ENCODE results near the gene HSD17B12.

- TF ChIP-seq POLR2A (IDR thresholded peaks at IDR 0.05; ENCODE audit: low read depth, low read length) (no peak), CTCF (conservative IDR thresholded peaks at IDR 0.05; ENCODE audit: low read depth, low read length) (no peak), MXI1 (IDR thresholded peaks at IDR 0.05; ENCODE audit: borderline replicate concordance, low read depth, low read length) (no peak), USF2 (IDR thresholded peaks at IDR 0.05; ENCODE audit: low read depth, low read length) (no peak), RAD21 (IDR thresholded peaks at IDR 0.05; ENCODE audit: low read length) (no peak), RCOR1 (IDR thresholded peaks at IDR 0.05; ENCODE audit: insufficient replicate concordance, low read length) (no peak), BHLHE40 (IDR thresholded peaks at IDR 0.05; ENCODE audit: low read depth, low read length) (no peak), SMC3 (IDR thresholded peaks at IDR 0.05; ENCODE audit: low read depth, low read length) (no peak), CEBPB (IDR thresholded peaks at IDR 0.05; ENCODE audit: low read depth, low read length) (no peak), MAFK (IDR thresholded peaks at IDR 0.05; ENCODE audit: low read depth, low read length) (no peak), FOS (IDR thresholded peaks at IDR 0.05; ENCODE audit: low read depth, low read length) (no peak)
These were observed 139.4 kb downstream of the HSD17B12 start for GRCh38 chr11:43819926-43820325.

Measured in IMR-90 (cell line).